ENCODE measurements around the gene FGFR3.

FGFR3 gene

DNA sequence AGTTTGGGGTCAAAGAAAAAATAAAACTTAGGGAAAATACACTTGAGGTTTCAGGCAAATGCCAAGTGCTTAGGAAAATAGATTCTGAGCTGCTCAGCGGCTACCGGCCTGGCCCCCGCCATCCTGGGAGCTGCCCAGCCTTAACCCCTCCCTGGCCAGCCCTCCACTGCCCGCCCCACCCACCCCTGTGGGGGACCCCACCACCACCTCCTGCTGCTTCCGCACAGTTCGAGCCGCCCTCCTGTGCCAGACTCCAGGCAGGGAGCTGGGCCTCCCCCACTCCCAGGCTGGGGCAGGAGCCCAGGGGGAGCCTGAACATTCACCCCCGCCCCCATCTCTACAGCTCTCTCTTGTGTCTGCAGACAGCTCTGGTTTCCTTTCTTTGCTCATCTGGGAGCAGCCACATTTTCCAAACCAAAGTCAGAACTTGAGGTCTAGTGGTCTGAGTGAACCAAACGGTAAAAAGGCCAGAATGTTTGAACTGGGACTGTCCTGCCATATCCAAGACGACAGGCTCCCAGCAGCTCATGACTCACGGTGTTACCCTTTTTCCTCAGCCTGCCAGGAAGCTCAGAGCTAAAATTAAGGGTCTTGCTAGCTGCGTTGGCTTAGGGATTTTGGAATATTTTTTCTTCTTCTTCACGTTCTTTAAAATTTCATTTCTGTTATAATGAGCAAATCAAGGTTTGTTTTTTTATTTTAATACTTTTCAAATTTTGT, 4.7 kb upstream of the FGFR3 start:
- DNase-seq (ENCODE audit: low read depth), result no peak

DNA sequence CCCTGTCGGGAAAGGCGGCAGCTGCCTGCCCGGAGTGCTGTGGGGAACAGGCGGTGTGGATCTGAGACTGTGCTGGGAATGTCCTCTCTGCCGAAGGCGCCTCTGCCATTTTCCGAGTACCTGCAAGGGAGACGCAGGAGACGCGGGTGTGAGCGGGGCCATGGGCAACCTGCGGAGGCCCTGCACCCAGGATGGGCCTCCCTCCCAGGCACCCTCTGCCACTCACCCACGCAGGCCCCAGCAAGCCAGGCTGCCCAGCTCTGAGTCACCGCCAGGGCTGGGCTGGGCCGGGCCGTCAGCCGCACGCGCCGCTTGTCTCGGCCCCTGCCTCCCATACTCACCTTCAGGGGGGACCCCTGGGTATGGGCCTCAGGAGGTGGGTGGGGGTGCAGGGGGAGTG, 3.5 kb upstream of the FGFR3 start:
- DNase-seq (ENCODE audit: low read depth), result no peak

DNA sequence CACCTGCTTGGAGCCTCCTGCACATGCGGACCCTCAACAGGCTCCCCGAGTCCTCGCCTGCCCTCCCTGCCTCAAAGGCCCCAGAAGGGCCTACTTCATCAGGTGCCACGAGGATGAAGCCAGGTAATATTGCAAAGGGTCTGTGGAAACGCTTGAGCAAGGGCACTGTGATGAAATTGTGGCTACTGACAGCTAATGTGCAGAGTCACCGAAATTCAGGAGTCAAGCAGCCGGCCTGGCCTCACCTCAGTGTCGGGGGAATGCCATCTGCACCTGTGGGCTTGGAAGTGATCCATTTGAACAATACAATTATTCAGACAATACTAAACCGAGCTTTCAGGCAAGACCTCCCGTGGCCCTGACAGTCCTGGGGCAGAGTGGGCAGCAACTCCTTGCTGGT, 3.1 kb upstream of the FGFR3 start:
- DNase-seq (ENCODE audit: low read depth), result no peak

DNA sequence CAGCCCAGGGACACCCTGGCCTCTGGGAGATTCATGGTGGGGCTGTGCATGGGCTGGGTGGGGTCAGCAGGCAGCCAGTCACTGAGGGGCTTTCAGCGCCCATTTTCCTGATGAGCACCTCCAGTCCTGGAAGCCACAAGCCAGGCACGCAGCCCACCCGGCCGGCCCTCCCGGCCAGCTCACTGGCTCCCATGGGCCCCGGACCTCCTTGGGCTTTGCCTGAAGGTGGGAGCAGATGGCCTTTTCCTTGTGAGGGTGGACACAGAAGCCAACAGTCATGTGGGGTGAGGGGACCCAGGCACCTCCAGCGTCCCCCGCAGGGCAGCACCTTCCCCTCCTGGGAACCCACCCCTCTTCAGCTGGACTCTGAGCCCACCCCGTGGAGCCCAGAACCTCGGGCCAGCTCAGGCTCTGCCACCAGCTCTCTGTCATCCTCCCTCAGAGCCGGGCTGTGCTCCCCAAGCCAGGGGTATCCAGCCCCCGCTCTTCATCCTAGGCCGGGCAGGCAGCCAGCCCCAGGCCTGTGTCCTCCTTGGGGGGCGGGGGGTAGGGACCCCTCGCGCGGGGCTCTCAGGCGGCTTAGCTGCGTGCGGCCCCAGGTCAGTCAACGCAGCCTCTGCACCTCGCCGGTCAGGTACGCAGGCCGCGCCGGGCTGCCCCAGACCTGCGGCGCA, 798 bp upstream of the FGFR3 start:
- no peak for DNase-seq (ENCODE audit: low read depth)

DNA sequence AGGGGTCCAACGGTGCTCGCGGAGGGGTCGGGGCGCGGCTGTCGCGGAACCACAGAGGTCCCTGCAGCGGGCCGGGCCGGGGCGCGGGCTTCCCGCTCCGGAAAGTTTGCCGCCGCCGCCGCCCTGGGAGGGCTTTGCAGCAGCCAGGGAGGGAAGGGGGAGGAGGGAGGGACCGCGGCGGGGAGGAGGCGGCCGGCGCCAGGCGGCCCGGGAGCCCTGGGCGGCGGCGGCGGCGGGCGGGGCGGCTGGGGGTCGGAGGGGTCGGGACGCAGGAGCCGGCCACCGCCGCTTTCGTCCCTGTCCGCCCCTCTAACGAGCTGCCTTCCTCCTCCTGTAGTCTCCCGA, 375 bp downstream of the FGFR3 start:
- DNase-seq (ENCODE audit: low read depth), result peak; percentile 46

DNA sequence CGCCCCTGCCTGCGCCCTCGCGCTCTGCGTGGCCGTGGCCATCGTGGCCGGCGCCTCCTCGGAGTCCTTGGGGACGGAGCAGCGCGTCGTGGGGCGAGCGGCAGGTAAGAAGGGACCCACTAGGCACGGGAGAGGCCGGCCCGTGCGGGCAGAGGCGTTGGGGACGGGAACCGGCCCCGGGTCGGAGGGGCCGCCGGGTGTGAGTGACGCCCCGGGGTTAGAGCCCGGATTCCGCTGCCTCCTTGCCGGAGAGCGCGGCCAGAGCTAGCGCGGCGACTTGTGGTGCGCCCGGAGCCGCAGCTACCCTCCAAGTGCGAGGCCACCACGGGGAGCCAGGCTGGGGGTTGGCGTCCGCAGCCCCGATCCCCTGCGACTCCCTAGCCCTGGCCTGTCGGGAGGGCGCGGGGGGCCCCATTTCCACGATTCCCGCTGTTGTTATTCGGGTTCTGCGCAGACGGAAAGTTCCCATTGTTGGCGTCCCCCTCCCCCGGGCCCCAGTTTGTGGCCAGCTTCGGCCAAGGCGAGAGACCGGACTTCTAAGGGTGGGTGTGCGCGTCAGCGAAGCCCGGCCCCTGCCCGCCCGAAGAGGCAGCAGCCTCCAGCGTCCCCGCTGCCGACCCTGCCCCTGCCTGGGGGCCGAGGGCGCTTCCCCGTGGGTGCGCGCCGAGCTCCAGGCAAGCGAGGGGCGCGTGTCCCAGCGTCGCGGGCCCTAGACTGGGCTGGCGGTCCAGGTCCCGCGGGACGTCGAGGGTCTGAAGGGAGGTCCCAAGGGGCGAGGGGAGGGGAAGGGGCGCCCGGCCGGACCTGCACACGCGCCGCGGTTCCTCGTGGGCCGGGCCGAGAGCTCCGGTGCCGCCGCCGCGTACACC, 1.1 kb downstream of the FGFR3 start:
- peak; percentile 22 for DNase-seq (ENCODE audit: low read depth)

DNA sequence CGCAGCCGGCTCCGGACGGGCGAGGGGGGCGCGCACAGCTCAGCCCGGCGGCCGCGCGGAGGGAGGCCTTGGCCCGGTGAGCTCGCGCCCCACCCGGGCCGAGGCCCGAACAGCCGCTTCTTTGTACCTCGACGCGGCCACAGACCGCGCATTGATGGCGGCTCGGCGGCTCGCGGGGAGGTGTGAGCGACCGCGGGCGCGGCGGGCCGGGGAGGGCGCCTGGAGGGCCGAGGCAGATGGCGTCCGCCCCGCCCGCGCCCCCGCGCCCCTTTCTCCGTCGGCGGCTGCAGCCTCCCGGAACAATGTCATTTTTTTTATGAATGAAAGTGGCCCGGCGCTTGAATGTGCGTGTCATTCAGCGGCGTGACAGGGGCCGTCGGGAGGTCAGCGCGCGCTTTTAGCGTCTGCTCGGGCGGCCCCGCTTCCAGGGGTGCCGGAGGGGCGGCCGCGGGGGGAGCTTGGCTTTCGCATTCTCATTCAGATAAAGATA, 1.8 kb downstream of the FGFR3 start:
- DNase-seq (ENCODE audit: low read depth), result no peak

DNA sequence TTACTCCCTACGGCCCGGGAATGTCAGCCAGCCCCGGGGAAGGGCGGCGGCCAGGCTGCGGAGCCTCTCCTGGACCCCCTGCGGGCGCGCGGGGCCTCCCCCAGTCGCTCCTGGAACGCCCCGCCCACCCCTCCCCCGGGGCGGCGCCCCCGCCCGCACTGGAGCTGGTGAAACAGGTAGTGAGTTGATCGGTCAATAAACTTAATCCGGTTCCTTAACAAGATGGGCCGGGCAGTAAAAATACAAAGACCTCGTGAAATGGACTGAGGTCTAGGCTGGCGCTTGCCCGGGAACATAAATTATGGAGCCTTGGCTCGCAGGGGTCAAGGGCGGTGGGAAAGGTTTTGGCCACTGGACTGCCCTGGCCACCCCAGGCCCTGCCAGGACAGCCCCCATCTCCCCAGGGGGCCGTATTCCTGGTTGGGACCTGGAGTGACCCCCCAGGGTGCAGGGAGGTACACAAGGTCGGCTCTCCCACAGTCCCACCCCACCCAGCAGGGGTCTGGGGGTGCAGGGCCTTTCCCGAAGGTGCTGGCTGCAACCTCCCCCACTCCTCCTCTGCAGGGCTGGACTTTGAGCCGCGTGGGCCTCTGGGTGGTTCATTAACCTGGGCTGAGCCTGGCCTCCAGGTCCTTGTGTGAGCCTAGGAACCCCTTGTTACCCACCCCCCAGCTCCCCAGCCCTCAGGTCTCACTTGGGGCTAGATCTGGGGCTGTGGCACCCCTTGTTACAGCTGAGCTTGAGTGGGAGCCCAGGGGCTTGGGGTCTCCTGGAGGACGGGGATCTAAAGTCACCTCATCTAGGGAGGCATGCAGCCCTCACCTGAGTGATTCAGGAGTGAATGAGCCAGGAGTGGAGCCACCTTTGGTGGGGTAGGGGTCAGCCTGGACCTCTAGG, 2.5 kb downstream of the FGFR3 start:
- DNase-seq (ENCODE audit: low read depth), result no peak

DNA sequence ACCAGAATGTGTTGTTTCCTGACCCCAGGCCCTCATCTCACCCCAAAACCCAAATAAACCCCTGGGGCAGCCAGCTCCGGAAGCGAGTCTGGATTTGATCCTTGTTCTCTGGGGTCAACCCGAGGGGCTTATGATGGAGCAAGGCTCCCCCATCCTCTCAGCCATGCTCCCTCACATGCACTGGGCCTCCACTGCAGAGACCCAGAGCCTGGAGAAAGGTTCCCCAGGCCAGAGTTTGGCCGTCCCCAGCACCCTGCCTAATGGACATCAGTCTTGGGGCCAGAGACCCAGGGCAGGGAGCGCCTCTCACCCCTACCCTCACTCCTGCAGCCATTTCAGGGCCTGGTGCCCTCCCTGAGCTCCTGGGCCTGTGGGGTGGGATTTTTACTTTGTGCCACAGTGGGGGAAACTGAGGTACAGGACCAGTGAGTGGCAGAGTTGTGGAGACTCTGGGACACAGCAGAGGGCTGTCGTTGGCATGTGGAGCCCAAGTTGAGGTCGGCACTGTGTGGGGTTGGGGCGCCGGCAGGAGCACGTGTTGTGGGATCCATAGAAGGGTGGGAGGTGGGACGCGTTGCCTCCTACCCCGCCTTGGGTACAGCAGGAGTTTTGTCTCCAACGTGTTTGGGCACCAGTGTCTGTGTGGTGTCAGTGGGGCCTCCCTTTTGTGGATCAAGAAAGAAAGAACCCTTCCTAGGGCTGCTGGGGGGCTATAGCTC, 3.6 kb downstream of the FGFR3 start:
- no peak for DNase-seq (ENCODE audit: low read depth)

DNA sequence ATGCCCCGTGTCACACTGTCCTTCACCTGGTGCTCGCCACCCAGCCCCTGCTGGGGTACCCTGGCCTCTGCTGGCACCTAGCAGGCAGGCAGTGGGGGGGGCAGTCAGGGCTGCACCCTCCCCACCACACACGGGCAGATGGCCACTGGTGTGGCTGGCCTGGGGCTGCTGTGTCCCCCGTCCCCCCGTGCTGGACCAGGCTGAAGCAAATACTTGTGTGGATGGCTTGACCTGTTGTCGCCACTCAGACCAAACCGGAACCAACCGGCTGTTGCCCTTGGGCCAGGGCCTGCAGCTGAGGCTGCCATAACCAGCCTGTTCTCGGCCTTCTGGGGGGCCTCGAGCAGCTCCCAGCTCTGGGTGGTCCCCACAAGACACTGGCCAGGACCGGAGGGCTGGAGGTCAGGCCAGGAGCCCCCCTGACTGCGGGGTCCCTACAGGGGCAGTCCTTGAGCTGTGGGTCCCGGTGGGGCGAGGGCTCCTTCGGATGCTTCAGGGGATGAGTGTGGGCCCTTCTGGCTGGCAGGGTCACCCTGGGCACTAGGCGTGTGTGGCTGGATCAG, 4.3 kb downstream of the FGFR3 start:
- DNase-seq (ENCODE audit: low read depth), result no peak

DNA sequence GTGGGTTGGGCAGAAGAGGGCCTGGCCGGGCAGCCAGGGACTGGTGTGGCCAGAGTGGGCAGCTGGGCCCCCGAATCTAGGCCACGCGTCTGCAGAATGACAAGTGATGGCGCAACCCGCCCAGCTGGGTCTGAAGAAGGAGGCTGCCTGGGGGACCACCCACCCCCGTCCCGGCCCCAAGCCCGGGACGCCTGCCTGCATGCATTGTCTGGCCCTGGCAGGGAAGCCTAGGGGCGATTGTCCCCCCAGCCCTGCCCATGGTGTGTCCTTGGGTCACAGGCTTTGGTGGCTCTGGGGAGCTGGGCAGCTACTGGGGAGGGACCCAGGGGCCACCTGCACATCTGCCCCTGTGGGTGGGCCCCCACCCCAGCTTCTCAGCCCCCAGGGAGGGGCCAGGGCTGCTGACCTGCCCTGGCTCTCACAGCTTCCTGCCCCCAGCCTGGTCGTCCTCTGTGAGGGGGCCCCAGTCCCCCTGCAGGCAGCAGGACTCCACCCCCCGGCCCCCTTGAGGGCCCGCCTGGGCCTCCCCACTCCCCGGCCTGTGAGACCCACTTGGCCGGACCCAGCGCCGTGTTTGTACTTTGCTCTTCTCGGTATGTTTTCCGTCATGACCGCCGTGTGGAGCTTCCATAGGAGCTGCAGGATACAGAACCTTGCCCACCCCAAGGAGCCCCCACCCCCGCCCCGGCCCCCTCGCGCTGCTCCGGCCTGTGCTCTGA, 4.9 kb downstream of the FGFR3 start:
- DNase-seq (ENCODE audit: low read depth), result no peak

DNA sequence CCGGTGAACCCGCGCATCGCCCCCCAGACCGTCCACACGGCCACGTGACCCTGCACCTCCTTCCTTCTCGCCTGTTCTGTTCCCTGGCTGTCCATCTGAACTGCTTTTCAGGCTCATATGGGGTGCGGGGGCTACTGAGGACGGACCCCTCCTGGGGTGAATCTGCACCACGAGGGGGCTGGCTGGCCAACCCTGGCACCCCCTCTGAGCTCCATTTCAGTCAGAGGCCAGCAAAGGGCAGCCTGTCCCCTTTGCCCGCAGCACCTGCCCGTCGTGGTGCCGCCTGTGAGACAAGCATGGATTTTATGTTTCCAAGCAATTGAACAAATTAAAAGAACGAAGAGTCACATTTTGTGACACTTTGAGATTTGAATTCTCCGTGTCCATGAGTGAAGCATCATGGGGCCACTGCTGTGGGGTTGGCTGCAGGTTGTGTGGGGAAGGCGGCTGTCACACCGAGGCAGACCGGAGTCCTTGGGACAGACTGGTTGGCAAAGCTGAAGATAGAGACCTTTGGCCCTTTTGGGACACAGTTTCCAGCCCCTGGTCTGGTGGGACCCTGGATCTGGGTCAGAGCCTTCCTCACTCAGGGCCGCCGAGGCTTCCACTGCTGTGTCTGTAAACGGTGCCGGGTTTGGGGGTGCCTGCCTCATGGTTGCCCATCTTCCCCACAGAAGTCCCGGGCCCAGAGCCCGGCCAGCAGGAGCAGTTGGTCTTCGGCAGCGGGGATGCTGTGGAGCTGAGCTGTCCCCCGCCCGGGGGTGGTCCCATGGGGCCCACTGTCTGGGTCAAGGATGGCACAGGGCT, 5.7 kb downstream of the FGFR3 start:
- DNase-seq (ENCODE audit: low read depth), result no peak

DNA sequence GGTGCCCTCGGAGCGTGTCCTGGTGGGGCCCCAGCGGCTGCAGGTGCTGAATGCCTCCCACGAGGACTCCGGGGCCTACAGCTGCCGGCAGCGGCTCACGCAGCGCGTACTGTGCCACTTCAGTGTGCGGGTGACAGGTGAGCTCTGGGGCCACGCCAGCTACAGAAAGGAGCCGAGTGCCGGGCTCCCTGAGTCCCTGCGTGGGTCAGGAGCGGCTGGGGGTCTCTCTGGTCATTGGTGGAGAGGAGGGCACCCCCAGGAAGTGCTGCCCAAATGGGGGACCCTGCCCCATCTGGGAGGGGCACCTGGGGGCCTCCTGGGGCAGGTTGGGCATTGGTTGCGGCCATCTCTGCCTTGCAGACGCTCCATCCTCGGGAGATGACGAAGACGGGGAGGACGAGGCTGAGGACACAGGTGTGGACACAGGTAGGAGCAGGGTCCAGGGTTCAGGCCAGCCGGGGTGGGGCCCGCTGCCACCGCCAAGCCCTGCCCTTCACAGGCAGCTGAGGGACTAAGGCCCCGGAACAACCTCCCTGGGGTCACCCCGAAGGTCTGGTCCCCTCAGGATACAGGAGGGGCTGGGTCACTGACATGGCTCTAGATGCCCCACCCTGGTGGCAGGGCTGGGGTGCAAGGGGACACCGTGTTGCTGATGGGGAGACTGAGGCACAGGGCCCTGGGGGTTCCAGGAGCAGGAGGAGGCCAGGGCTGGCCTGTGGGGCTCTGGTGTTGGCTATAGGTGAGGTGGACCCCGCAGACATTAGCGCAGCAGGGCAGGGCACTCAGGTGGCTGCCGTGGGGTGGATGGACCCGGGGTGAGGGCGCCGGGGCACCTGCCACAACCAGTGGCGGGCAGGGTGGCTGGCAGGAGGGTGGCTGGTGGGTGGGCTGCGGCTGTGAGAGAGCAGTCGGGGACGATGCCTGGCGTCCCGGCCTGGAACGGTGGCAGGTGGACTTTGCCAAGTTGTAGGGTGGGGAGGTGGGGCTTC, 6.6 kb downstream of the FGFR3 start:
- no peak for DNase-seq (ENCODE audit: low read depth)

DNA sequence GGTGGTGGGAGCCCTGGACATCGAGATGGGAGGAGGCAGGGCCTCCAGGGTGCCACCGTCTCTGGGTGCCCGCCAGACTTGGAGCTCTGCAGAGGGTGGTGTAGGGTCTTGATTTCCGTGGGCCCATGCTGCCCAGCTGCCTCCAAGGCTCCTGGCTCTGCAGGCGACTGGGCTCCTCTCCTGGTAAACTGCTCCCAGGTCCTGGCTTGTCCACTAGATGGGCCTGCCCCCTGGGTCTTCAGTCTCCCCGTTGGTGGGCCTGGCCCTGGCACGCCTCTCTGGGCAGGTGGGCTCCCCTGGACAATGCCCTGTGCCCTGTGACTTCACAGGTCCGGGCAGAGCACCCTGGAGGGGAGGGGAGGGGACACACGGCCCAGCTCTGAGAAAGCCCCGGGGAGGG, 7.7 kb downstream of the FGFR3 start:
- no peak for DNase-seq (ENCODE audit: low read depth)

DNA sequence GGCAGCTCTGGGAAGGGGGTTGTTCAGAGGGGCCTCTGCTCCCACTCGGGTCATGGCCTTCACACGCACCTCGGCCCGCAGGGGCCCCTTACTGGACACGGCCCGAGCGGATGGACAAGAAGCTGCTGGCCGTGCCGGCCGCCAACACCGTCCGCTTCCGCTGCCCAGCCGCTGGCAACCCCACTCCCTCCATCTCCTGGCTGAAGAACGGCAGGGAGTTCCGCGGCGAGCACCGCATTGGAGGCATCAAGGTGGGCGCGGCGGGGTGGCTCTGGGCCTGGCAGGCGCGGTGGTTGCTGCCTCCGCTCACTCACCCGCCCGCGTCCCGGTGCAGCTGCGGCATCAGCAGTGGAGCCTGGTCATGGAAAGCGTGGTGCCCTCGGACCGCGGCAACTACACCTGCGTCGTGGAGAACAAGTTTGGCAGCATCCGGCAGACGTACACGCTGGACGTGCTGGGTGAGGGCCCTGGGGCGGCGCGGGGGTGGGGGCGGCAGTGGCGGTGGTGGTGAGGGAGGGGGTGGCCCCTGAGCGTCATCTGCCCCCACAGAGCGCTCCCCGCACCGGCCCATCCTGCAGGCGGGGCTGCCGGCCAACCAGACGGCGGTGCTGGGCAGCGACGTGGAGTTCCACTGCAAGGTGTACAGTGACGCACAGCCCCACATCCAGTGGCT, 8.3 kb downstream of the FGFR3 start:
- no peak for DNase-seq (ENCODE audit: low read depth)

DNA sequence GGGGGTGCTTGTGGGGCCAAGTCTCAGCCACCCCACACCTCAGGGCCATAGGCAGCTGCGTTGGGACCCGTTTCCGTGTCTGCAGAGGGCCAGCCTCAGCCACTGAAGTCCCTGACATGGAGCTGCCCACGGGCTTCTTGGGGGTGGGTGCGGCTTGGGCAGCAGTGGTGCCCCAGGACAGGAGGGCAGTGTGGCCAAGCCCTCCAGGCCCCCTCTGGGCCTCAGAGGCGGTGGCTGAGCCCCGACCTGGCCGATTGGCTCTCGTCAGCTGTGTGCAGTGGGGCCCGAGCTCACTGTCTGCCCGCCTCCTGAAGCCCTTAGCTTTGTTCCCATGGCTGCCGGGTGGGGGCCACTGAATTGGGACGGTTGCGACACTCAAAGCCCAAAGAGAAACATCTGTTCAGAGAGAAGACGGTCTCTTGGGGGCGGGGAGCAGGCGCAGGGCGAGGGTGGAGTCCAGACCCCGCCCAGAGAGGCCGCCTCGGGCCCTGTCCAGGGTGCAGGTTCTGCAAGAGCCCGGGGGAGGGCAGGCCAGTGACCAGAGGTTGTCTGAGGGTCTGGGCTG, 9.1 kb downstream of the FGFR3 start:
- no peak for DNase-seq (ENCODE audit: low read depth)

Measured in EH (cell line).